Measurements from ENCODE around the gene GDI1.

The GDI1 gene

DNA sequence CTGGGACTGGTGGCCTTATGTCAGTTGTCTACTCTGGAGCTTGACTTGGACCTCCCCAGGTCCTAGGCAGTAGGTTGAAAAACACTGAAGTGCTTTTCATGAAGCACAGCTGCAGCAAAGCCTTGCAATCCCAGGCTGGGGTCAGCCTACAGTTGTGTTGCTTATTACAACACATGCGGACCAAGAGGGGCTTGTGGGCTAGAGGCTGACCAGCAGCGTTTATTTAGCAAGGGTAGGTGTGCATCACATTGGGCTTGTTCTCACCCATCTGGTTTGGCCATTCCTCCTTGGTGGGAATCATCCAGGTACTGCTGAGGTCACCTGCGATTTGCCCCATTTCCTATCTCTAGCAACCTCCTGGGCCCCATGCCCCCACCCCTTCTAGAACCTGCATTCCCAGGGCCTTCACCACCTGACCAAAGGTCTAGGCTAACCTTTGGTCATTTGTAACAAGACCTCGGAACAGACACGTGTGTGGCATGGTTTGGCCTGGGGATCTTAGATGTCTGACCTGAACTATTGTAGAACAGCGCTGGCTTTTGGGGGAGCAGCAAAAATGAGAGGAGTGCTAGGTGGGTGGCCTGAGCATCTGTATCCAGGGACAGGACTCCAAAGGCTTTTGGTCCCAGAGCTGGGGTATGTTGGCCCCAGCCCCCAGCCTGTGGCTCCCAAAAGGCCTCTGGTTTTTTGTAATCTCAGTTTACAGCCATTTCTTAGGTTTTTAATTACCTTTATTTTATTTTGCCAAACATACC lies 35.7 kb upstream of the GDI1 start:
- 0 out of 2 replicates have a peak, but pooled peaks have one; percentile 27 for TF ChIP-seq JUND (IDR thresholded peaks at IDR 0.05; ENCODE audit: low read depth)
- in situ Hi-C loops (cut with HindIII; ENCODE audit: low pct_unique_long_range_greater_than_20kb, low sequenced_read_pairs) = no loop called here
- DNase-seq (ENCODE audit: low read depth in 1 of 2, low spot score in 1 of 2) = peak in 1 of 2 experiments; percentile 56

DNA sequence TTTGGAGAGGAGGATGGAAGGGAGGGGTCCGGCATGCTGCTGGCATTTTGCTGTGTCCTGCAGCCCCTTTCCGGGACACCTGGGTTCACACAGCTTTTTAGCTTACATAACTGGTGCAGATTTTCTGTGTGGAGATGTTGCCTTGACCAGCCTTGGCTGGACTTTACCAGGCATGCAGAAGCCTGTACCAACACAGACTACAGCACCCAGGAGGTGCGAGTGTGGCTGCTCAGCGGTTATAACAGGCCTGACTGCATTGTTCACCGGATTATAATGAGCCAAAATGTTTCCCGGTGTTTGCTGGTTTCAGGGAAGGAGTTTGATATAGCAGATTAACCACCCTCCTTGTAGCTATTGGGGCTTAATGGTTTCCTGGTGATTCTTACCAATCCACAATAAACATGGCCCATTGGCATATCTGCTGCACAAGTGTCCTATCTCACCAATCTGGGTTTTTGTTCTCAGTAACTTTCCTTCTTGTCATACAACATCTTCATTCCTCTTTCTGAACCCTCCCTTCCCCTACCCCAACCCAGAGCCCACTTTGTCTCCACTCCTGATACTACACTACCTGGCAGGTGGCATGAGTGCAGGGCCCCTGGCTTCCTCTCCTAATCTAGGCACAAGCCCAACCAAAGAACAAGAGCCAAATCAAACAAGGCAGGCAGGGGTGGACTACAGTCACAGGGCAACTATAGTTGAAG lies 34.9 kb upstream of the GDI1 start:
- in situ Hi-C loops (cut with HindIII; ENCODE audit: low pct_unique_long_range_greater_than_20kb, low sequenced_read_pairs) = no loop called here
- DNase-seq (ENCODE audit: low read depth in 1 of 2, low spot score in 1 of 2) = peak in 1 of 2 experiments; percentile 76

DNA sequence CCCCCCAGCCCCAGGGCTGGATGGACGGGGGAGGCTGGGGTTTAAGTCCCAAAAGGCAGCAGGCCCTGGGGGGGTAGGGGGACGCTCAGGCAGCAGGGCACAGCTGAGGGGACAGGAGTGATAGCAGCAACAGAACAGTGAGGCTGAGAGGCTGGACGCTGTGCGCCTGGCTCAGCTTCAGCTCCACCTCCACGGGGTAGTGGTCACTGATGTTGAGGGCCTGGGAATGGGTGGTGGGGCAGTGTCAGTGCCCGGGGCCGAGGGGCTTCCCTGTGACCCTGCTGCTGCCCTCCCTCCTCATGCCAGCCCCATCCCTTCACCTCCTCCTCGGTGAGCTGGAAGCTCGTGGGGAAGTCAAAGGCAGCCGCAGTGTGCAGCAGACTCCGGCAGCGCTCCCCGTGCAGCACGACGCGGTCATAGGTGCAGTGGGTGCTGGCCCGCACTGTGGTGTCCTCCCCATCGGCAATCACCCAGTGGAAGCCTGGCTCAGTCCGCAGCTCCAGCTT lies 34.3 kb upstream of the GDI1 start:
- TF ChIP-seq JUND (IDR thresholded peaks at IDR 0.05; ENCODE audit: low read depth) = no peak
- in situ Hi-C loops (cut with HindIII; ENCODE audit: low pct_unique_long_range_greater_than_20kb, low sequenced_read_pairs) = no loop called here
- no peak for DNase-seq (ENCODE audit: low read depth in 1 of 2, low spot score in 1 of 2)

More for the DNA sequence above, 34.9 kb upstream of the GDI1 start:
- no peak for TF ChIP-seq JUND (IDR thresholded peaks at IDR 0.05; ENCODE audit: low read depth)

DNA sequence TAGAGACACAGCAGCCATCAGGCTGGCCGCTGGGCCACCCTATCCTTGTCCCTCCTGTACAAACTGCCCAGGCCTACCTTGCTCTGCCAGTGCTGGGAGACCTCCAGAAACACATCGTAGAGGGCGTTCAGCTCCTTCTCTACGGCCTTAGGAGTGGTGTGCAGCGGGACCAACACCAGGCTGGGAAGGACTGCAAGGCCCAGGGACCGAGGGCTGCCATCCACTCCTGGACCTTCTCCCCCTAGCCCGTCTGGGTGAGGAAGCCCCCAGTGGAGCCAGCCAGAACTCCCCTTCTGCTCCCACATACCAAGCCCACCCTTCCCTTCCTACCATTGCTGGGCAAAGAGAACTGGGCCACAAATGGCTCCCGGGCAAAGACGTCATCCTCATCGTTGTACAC lies 33.8 kb upstream of the GDI1 start:
- DNase-seq (ENCODE audit: low read depth in 1 of 2, low spot score in 1 of 2) = no peak
- in situ Hi-C loops (cut with HindIII; ENCODE audit: low pct_unique_long_range_greater_than_20kb, low sequenced_read_pairs) = no loop called here
- no peak for TF ChIP-seq JUND (IDR thresholded peaks at IDR 0.05; ENCODE audit: low read depth)

DNA sequence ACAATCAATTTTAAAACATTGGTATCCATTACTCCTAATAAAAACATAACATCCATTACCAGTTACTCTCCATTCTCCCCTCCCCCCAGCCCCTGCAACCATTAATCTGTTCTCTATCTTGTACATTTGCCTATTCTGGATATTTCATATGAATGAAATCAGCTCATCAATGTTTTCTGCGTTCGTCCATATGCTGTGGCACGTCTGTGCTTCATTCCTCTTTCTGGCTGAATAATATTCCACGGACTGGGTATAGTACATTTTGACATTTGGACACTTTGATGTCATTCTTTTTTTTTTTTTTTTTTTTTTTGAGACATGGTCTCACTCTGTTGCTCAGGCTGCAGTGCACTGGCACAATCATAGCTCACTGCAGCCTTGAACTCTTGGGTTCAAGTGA lies 33.1 kb upstream of the GDI1 start:
- DNase-seq (ENCODE audit: low read depth in 1 of 2, low spot score in 1 of 2) = no peak
- in situ Hi-C loops (cut with HindIII; ENCODE audit: low pct_unique_long_range_greater_than_20kb, low sequenced_read_pairs) = no loop called here

DNA sequence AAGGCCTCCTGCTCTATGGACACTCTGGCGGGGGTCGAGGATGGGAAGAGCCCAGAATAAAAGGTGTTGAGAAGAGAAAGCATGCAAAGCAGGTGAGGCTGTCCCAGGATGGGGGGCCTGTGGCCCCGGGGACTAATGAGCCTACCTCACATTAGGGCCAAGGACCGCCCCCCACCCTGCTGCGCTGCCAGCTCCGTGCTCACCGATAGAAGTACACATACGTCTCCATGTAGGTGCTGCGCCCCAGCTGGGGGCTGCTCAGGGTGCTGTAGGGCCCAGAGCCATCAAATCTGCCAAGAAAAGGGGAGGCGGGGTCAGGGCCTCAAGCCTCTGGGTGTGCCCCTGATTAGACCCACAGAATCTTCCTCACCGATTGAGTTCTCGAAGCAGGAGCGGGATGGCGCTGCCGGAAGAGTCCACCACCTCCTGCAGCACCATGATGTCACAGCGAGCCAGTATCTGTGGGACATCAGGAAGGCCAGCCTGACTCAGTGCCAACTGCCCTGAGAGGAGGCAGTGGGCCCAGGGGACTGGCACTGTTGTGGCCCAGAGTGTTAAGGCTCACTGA lies 32.2 kb upstream of the GDI1 start:
- in situ Hi-C loops (cut with HindIII; ENCODE audit: low pct_unique_long_range_greater_than_20kb, low sequenced_read_pairs) = no loop called here
- DNase-seq (ENCODE audit: low read depth in 1 of 2, low spot score in 1 of 2) = no peak
- no peak for TF ChIP-seq JUND (IDR thresholded peaks at IDR 0.05; ENCODE audit: low read depth)

More for the DNA sequence above, 33.1 kb upstream of the GDI1 start:
- TF ChIP-seq JUND (IDR thresholded peaks at IDR 0.05; ENCODE audit: low read depth) = no peak

DNA sequence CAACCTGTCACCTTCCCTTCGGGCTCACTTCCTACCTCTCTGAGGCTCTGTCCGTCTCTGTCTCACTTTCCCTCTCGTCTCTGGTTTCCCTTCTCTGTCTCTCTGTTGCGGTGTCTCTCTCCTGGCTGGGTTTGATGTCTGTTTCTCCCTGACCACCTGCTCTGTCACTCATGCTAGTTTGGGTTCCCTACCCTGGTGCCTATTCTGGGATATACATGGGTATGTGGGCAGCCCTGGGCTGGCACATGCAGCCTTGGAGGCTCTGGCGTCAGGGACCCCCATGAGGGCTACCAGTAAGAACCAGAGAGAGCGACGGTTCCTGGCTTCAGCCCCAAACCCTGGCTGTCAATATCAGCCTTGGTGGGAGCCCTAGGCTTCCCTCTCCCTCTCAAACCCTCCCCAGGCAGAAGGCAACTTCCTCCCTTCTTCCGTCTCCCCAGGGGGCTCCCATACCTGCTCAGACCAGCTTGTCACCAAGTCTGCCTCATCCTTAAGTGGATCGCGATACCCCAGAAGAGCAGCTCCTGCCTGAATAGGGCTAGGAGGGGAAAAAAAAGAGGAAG lies 28.2 kb upstream of the GDI1 start:
- no peak for DNase-seq (ENCODE audit: low read depth in 1 of 2, low spot score in 1 of 2)
- in situ Hi-C loops (cut with HindIII; ENCODE audit: low pct_unique_long_range_greater_than_20kb, low sequenced_read_pairs) = no loop called here
- no peak for TF ChIP-seq JUND (IDR thresholded peaks at IDR 0.05; ENCODE audit: low read depth)

DNA sequence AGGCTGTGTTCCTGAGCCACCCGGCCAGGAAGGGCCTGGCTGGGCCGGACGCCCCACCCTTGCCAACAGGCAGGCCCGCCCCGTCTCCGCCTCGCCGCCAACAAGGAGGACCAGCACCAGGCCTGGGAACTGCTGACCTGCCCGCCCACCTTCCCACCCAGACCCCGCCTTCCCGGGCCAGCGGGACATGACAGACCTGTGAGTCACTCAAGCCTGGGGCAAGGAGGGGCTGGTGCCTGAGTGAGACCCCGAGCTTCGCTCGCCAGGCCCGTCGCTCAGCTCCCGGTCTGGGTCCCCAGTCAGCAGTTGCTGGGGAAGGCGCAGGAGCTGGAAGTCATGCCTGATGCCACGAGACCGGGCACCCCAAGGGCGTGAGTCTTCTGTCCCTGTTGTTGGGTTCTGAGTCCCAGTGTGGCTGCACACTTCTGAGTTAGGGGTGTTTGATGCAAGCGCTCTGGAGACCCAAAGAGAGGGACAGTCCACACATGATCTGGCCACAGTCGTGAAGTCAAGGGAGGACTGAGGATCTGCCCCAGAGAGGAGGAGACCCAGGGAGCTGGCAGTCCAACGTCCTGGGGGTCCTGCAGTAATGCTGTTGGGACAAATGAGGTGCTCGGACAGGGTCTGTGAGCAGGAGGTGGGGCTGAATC lies 27.6 kb upstream of the GDI1 start, which contains the start of gene DNASE1L1:
Gene DNASE1L1, minus strand, starts transcription at position 33 of the 650 bp plus-strand sequence. CDS start 3,686 bp downstream, outside the sequence.
- TF ChIP-seq JUND (IDR thresholded peaks at IDR 0.05; ENCODE audit: low read depth) = no peak
- in situ Hi-C loops (cut with HindIII; ENCODE audit: low pct_unique_long_range_greater_than_20kb, low sequenced_read_pairs) = no loop called here
- no peak for DNase-seq (ENCODE audit: low read depth in 1 of 2, low spot score in 1 of 2)

DNA sequence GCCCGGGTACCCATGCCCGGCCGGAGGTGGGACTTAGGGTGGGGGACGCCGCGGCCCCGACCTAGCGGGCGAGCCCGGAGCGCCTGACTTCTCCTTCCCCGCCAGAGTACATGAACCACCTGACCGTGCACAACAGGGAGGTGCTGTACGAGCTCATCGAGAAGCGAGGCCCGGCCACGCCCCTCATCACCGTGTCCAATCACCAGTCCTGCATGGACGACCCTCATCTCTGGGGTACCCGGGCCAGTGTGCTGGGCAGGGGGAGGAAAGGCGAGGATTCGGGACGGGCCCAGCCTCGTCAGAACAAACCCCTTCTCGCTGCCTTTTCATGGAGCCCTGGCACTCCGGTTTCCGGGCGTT lies 25.0 kb upstream of the GDI1 start:
- TF ChIP-seq JUND (IDR thresholded peaks at IDR 0.05; ENCODE audit: low read depth) = no peak
- peak; percentile 38 to 60 for DNase-seq (ENCODE audit: low read depth in 1 of 2, low spot score in 1 of 2)
- in situ Hi-C loops (cut with HindIII; ENCODE audit: low pct_unique_long_range_greater_than_20kb, low sequenced_read_pairs) = no loop called here

DNA sequence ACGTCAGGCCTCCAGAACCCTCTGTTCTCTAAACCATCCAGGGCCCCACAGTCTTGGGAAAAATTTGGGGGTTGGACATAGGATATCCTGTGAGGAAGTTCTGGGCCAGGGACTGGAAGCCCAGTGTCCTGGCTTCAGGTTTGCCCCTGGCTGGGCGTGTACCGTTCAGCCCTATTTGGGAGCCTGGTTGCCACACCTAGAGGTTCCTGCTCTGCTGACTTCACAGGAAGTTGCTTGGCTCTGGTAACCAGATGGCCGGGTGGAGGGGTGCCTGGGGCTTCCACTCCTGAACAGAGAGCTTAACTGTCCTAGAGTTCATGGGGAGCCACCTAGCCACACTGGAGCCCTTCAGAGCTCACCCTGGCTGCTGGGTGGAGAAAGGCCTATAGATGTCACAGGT lies 24.5 kb upstream of the GDI1 start:
- DNase-seq (ENCODE audit: low read depth in 1 of 2, low spot score in 1 of 2) = no peak
- no peak for TF ChIP-seq JUND (IDR thresholded peaks at IDR 0.05; ENCODE audit: low read depth)
- in situ Hi-C loops (cut with HindIII; ENCODE audit: low pct_unique_long_range_greater_than_20kb, low sequenced_read_pairs) = no loop called here

DNA sequence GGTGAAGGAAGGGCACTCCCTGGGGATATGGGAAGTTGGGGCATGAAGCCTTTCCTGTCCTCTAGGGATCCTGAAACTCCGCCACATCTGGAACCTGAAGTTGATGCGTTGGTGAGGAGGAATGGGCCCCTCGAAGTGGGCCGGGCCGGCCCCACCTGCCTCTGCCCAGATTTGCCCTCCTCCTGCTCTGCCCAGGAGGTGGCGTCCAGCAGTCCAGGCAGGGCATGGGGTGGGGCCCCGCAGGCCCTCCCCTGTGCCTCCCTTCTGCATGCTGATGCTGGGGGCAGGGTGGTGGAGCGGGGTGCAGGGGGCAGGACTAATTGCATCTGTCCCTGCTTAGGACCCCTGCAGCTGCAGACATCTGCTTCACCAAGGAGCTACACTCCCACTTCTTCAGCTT lies 23.8 kb upstream of the GDI1 start:
- in situ Hi-C loops (cut with HindIII; ENCODE audit: low pct_unique_long_range_greater_than_20kb, low sequenced_read_pairs) = no loop called here
- TF ChIP-seq JUND (IDR thresholded peaks at IDR 0.05; ENCODE audit: low read depth) = no peak
- DNase-seq (ENCODE audit: low read depth in 1 of 2, low spot score in 1 of 2) = no peak

DNA sequence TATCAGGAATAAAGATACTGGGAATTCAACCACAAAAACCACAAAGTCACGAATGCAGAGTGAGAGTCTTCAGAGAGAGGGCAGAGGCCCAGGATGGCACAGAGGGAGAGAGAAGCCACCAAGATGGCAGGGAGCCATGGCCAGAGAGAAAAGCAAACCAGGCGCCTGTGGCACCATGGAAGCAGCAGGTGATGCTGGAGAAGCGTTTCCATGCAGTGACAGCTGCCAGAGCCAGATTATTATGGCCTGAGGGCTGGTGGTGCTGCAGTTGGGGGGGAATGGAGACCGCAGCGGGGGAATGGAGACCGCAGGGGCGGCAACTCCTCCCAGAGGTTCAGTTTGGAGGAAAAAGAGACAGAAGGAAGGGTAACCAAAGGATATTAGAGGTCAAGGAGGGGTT lies 19.8 kb upstream of the GDI1 start:
- TF ChIP-seq JUND (IDR thresholded peaks at IDR 0.05; ENCODE audit: low read depth) = no peak
- in situ Hi-C loops (cut with HindIII; ENCODE audit: low pct_unique_long_range_greater_than_20kb, low sequenced_read_pairs) = no loop called here
- no peak for DNase-seq (ENCODE audit: low read depth in 1 of 2, low spot score in 1 of 2)

All from T47D (cell line).